ENCODE data around the gene PCGF2. TPM values are rescaled to one million over a fixed set of nuclear protein-coding genes. Genes with fewer than 3 reads are reported as not detected.

PCGF2 gene
- polyA plus RNA-seq, 3 donors: 0.60 TPM; not detected in 2

- Mint-ChIP-seq H3K27me3 (ENCODE audit: low read depth in 3 of 3) (peaks cover 3 to 16% (median 4%) of the 10 kb centered on the region in 3 donors), H3K4me3 (no peak overlapping the region), H3K4me1 (peaks cover 16% of the 10 kb centered on the region), H3K9me3 (no peaks in the 10 kb centered on the region), H3K36me3 (no peaks in the 10 kb centered on the region), H3K27ac (peak overlapping the region in 1 of 7 donors; percentile 49)
- intact Hi-C loops (cut with micrococcal nuclease): no loop called here
- WGBS (ENCODE audit: insufficient coverage): 98% methylated on average over 10 of the region's 12 CpGs
- Histone ChIP-seq H3K27ac (ENCODE audit: low read depth in 1 of 2, low read length in 2 of 2) (no peak overlapping the region), H3K4me3 (replicated peaks in 1 of 3; ENCODE audit: low read depth in 2 of 3, low read length in 3 of 3) (no peak overlapping the region), H3K36me3 (replicated peaks in 1 of 2; ENCODE audit: control insufficient read depth in 1 of 2, insufficient read depth in 2 of 2, low read length in 2 of 2) (no peaks in the 10 kb centered on the region), H3K4me2 (replicated peaks; ENCODE audit: extremely low read depth, low read length, poor library complexity, severe bottlenecking) (no peak overlapping the region), H3K27me3 (ENCODE audit: control insufficient read depth in 2 of 2, insufficient read depth in 2 of 2, low read length in 2 of 2) (no peaks in the 10 kb centered on the region), H3K79me2 (ENCODE audit: insufficient read depth, low read length) (no peaks in the 10 kb centered on the region), H3K4me1 (ENCODE audit: control insufficient read depth in 1 of 2, insufficient read depth in 2 of 2, low read length in 2 of 2) (peaks cover 7 to 8% of the 10 kb centered on the region in 2 donors), H2AFZ (ENCODE audit: insufficient read depth, low read depth, low read length, poor library complexity, severe bottlenecking) (no peak overlapping the region), H4K20me1 (ENCODE audit: insufficient read depth, low read length) (no peaks in the 10 kb centered on the region), H3K9me3 (replicated peaks in 1 of 2; ENCODE audit: control insufficient read depth in 1 of 2, insufficient read depth in 1 of 2, low read length in 2 of 2) (no peaks in the 10 kb centered on the region), H3K9ac (ENCODE audit: insufficient read depth, low read length, poor library complexity, severe bottlenecking) (no peak overlapping the region)
- no peak for TF ChIP-seq CTCF (IDR thresholded peaks at IDR 0.05)
- no peak for DNase-seq
These were observed 54.3 kb downstream of the PCGF2 start for GRCh38 chr17:38693700-38694329.

DNA sequence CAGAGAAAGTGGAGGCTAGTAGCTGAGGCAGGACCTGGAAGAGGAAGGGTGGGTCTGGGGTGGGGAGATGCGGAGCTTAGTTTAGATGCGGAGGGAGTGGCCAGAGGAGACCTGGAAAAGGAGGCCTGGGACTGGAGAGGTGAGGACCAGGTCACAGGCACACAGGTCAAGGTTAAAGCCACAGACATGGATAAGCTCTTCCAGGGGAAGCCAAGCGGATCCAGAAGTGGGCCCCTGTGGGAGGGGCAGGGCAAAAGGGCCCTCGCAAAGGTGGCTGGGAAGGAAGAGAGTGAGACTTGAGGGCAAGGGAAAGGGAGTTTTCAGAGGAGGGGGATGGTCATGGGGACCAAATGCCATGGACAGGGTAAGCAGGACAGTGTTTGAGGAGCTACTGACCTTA, 57.0 kb downstream of the PCGF2 start:
- WGBS (ENCODE audit: insufficient coverage): 98% methylated on average over 4 of the region's 4 CpGs
- H3K9me3 ChIP-seq (replicated peaks in 1 of 2; ENCODE audit: control insufficient read depth in 1 of 2, insufficient read depth in 1 of 2, low read length in 2 of 2): no peaks in the 10 kb centered on the region
- H3K9ac ChIP-seq (ENCODE audit: insufficient read depth, low read length, poor library complexity, severe bottlenecking): no peak overlapping the region
- no peaks in the 10 kb centered on the region for H3K27me3 ChIP-seq (ENCODE audit: control insufficient read depth in 2 of 2, insufficient read depth in 2 of 2, low read length in 2 of 2)
- no peak for DNase-seq
- TF ChIP-seq CTCF (IDR thresholded peaks at IDR 0.05): no peak
- H3K79me2 ChIP-seq (ENCODE audit: insufficient read depth, low read length): no peaks in the 10 kb centered on the region
- peaks cover 0 to 2% (median 0%) of the 10 kb centered on the region in 7 donors for H3K9me3 Mint-ChIP-seq
- H3K27ac ChIP-seq (ENCODE audit: low read depth in 1 of 2, low read length in 2 of 2): no peak overlapping the region
- no peak overlapping the region for H3K4me3 ChIP-seq (replicated peaks in 1 of 3; ENCODE audit: low read depth in 2 of 3, low read length in 3 of 3)
- peaks cover 8% of the 10 kb centered on the region for H3K4me1 Mint-ChIP-seq
- intact Hi-C loops (cut with micrococcal nuclease): no loop called here
- no peaks in the 10 kb centered on the region for H4K20me1 ChIP-seq (ENCODE audit: insufficient read depth, low read length)
- H3K4me1 ChIP-seq (ENCODE audit: control insufficient read depth in 1 of 2, insufficient read depth in 2 of 2, low read length in 2 of 2): peaks cover 6 to 8% of the 10 kb centered on the region in 2 donors
- H3K27ac Mint-ChIP-seq: peak overlapping the region in 1 of 7 donors; percentile 17
- H3K36me3 ChIP-seq (replicated peaks in 1 of 2; ENCODE audit: control insufficient read depth in 1 of 2, insufficient read depth in 2 of 2, low read length in 2 of 2): no peaks in the 10 kb centered on the region
- H2AFZ ChIP-seq (ENCODE audit: insufficient read depth, low read depth, low read length, poor library complexity, severe bottlenecking): no peak overlapping the region
- H3K4me3 Mint-ChIP-seq: no peak overlapping the region
- H3K4me2 ChIP-seq (replicated peaks; ENCODE audit: extremely low read depth, low read length, poor library complexity, severe bottlenecking): no peak overlapping the region
- no peaks in the 10 kb centered on the region for H3K36me3 Mint-ChIP-seq
- peaks cover 1 to 5% (median 4%) of the 10 kb centered on the region in 3 donors for H3K27me3 Mint-ChIP-seq (ENCODE audit: low read depth in 3 of 3)
